GM23338 (cell line): ENCODE data around the gene FRYL. TPM values are rescaled to one million over a fixed set of nuclear protein-coding genes. Genes with fewer than 3 reads are reported as not detected.
"Not testable (repeated sequence)": the region's sequence is repeated elsewhere in the genome, so short reads cannot be mapped to it uniquely, and the experiment has no call there.

Source experiments
- ATAC-seq: fragments of 200-7000 bp; cut with Tn5 transposase; 3 replicates; pipeline ENCODE4 v1.9.1; 2020
- DNase-seq: peaks from one replicate; pipeline ENCODE4 v3.0.0-alpha.2; 2015; ENCODE audit warnings: low spot score
- H2AFZ ChIP-seq: fragments of 200-600 bp; sonication (generic); 2 replicates; pipeline ENCODE4 v1.8.0; 2016; ENCODE audit warnings: antibody characterized with exemption, mild to moderate bottlenecking, moderate library complexity
- H3F3A ChIP-seq: fragments of 200-600 bp; sonication (generic); replicated peaks from 2 replicates; pipeline ENCODE4 v1.8.0; 2017; ENCODE audit warnings: antibody characterized with exemption, mixed run types, low read depth
- H3K27ac ChIP-seq: fragments of 200-600 bp; sonication (generic); 2 replicates; pipeline ENCODE4 v1.6.1; 2016; ENCODE audit warnings: low read depth
- H3K27me3 ChIP-seq: fragments of 200-600 bp; sonication (generic); 2 replicates; pipeline ENCODE4 v1.8.0; 2016; ENCODE audit warnings: mild to moderate bottlenecking, mixed run types, moderate library complexity; ENCODE audit not compliant: insufficient read depth
- H3K36me3 ChIP-seq: fragments of 200-600 bp; sonication (generic); 2 replicates; pipeline ENCODE4 v1.8.0; 2016; ENCODE audit warnings: mild to moderate bottlenecking; ENCODE audit not compliant: insufficient read depth
- H3K4me1 ChIP-seq: fragments of 200-600 bp; sonication (generic); 2 replicates; pipeline ENCODE4 v1.8.0; 2016; ENCODE audit warnings: mild to moderate bottlenecking, moderate library complexity; ENCODE audit not compliant: insufficient read depth
- H3K4me2 ChIP-seq: fragments of 200-600 bp; sonication (generic); 2 replicates; pipeline ENCODE4 v1.7.1; 2017; ENCODE audit warnings: mixed run types
- H3K4me3 ChIP-seq: fragments of 200-600 bp; sonication (generic); 2 replicates; pipeline ENCODE4 v1.6.1; 2016; ENCODE audit warnings: mixed run types
- H3K79me2 ChIP-seq: fragments of 200-600 bp; sonication (generic); replicated peaks from 2 replicates; pipeline ENCODE4 v1.8.0; 2017; ENCODE audit warnings: mild to moderate bottlenecking; ENCODE audit not compliant: insufficient read depth
- H3K9me2 ChIP-seq: fragments of 200-600 bp; sonication (generic); 2 replicates; pipeline ENCODE4 v1.8.0; 2017; ENCODE audit not compliant: insufficient read depth
- H4K20me1 ChIP-seq: fragments of 200-600 bp; sonication (generic); replicated peaks from 2 replicates; pipeline ENCODE4 v1.8.0; 2017; ENCODE audit warnings: mild to moderate bottlenecking; ENCODE audit not compliant: insufficient read depth
- H3K27ac Mint-ChIP-seq: 2 replicates; pipeline ENCODE4 v1.8.0; 2020; ENCODE audit warnings: inconsistent platforms, mild to moderate bottlenecking, moderate library complexity, mixed read lengths
- H3K27me3 Mint-ChIP-seq: 3 replicates; pipeline ENCODE4 v1.8.0; 2022; ENCODE audit warnings: low read depth, mild to moderate bottlenecking, moderate library complexity, mixed read lengths, inconsistent platforms; ENCODE audit not compliant: insufficient read depth, poor library complexity
- H3K36me3 Mint-ChIP-seq: 3 replicates; pipeline ENCODE4 v1.8.0; 2021; ENCODE audit warnings: low read depth, mild to moderate bottlenecking, inconsistent platforms, moderate library complexity, mixed read lengths
- H3K4me1 Mint-ChIP-seq: 3 replicates; pipeline ENCODE4 v1.8.0; 2020; ENCODE audit warnings: mild to moderate bottlenecking, inconsistent platforms, mixed read lengths
- H3K4me3 Mint-ChIP-seq: 3 replicates; pipeline ENCODE4 v1.8.0; 2021; ENCODE audit warnings: moderate library complexity, mild to moderate bottlenecking, inconsistent platforms, mixed read lengths
- H3K9me3 Mint-ChIP-seq: 3 replicates; pipeline ENCODE4 v1.8.0; 2020; ENCODE audit warnings: moderate library complexity, mild to moderate bottlenecking, inconsistent platforms, mixed read lengths
- CREB1 ChIP-seq: fragments of 250-450 bp; sonication (Bioruptor Pico); IDR thresholded peaks from 2 replicates; pipeline ENCODE4 v1.5.0; 2020; ENCODE audit warnings: low read depth, mild to moderate bottlenecking, moderate library complexity
- EZH2phosphoT487 ChIP-seq: fragments of 200-600 bp; sonication (generic); IDR thresholded peaks from one replicate; pipeline ENCODE4 v1.8.1; 2018; ENCODE audit warnings: antibody characterized with exemption; ENCODE audit not compliant: unreplicated experiment
- JUNB ChIP-seq: IDR thresholded peaks from one replicate; pipeline ENCODE4 v1.6.1; 2016; ENCODE audit warnings: antibody characterized with exemption; ENCODE audit not compliant: unreplicated experiment
- NANOG ChIP-seq: IDR thresholded peaks from 2 replicates; pipeline ENCODE4 v1.6.1; 2016; ENCODE audit warnings: antibody characterized with exemption, borderline replicate concordance
- STAT1 ChIP-seq: IDR thresholded peaks from one replicate; pipeline ENCODE4 v1.6.1; 2016; ENCODE audit warnings: antibody characterized with exemption; ENCODE audit not compliant: unreplicated experiment
- ZNF331 ChIP-seq: fragments of 250-450 bp; sonication (Bioruptor Pico); IDR thresholded peaks from 2 replicates; pipeline ENCODE4 v1.5.0; 2020; ENCODE audit warnings: low read depth, mild to moderate bottlenecking, moderate library complexity
- polyA plus RNA-seq: library from polyadenylated mRNA; unstranded; fragments of >200 nt; fragmentation: Nextera tagmentation; extraction: Ambion mirVana; gene quantifications from 2 replicates; pipeline ENCODE4 v1.2.1, GENCODE V29; 2016
- total RNA-seq: library from RNA; depleted of rRNA; stranded (reverse); fragments of >200 nt; shearing (Covaris generic); gene quantifications from 2 replicates; pipeline ENCODE4 v1.2.3, GENCODE V29; 2014
- TF ChIP-seq, protein P1 (sequence below): fragments of 250-450 bp; sonication (Bioruptor Pico); IDR thresholded peaks from 2 replicates; pipeline ENCODE4 v1.5.0; 2020; ENCODE audit warnings: mild to moderate bottlenecking, moderate library complexity
- TF ChIP-seq, protein P2 (sequence below): IDR thresholded peaks from one replicate; pipeline ENCODE4 v1.6.1; 2018; ENCODE audit warnings: antibody characterized with exemption; ENCODE audit not compliant: unreplicated experiment
- TF ChIP-seq, protein P3 (sequence below): IDR thresholded peaks from 2 replicates; pipeline ENCODE4 v1.6.1; 2016; ENCODE audit warnings: antibody characterized with exemption
- TF ChIP-seq, protein P4 (sequence below), 2 experiments: fragments of 200-600 bp in 1 of 2; sonication (generic) in 1 of 2; conservative IDR thresholded peaks; 2 replicates each; pipeline versions ENCODE4 v1.5.1 to v1.6.1; 2016 to 2017; ENCODE audit warnings: antibody characterized with exemption in 2 of 2, low read depth in 2 of 2, mild to moderate bottlenecking in 2 of 2, moderate library complexity in 1 of 2

Gene FRYL
- total and polyA plus RNA-seq, 2 experiments from 2014 or later: 30.7 to 53.3 TPM

DNA sequence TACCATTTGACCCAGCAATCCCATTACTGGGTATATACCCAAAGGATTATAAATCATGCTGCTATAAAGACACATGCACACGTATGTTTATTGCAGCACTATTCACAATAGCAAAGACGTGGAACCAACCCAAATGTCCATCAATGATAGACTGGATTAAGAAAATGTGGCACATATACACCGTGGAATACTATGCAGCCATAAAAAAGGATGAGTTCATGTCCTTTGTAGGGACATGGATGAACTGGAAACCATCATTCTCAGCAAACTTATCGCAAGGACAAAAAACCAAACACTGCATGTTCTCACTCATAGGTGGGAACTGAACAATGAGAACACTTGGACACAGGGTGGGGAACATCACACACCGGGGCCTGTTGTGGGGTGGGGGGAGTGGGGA, 34.9 kb downstream of the FRYL start:
- peaks cover 25% of the 10 kb centered on the region for H3K4me1 Mint-ChIP-seq
- not testable (repeated sequence) for ATAC-seq, H3F3A ChIP-seq, H3K36me3 ChIP-seq, DNase-seq, H3K9me3 Mint-ChIP-seq, H3K27me3 Mint-ChIP-seq, H3K4me2 ChIP-seq, H3K27me3 ChIP-seq, H3K27ac Mint-ChIP-seq, H3K4me3 Mint-ChIP-seq, H4K20me1 ChIP-seq, H3K36me3 Mint-ChIP-seq, H3K9me2 ChIP-seq, H2AFZ ChIP-seq, H3K4me3 ChIP-seq, H3K27ac ChIP-seq
- H3K4me1 ChIP-seq: peaks cover 15% of the 10 kb centered on the region
- H3K79me2 ChIP-seq: peaks cover 94% of the 10 kb centered on the region

DNA sequence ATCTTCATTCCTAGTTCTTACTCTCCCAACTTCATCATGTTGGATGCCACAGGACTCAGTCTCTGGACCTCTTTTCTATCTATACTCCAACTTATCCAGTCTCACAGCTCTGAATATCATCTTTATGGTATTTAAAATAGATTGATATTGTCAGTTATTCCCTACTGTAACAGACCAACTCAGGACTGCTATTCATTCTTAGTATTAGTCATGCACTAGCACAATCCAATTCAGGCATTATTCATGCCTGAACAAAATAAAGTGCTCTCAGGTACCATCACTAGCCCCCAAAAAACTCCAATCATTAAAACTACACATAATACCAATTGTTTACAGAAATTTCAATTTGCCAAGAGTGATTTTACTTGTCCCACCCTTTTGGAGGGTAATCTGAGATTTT, 37.7 kb downstream of the FRYL start:
- H3K4me1 ChIP-seq: peaks cover 10% of the 10 kb centered on the region
- no peak overlapping the region for H3K27ac Mint-ChIP-seq
- peaks cover 8% of the 10 kb centered on the region for H3K36me3 Mint-ChIP-seq
- no peak for DNase-seq
- H4K20me1 ChIP-seq: peaks cover 9% of the 10 kb centered on the region
- H3K9me3 Mint-ChIP-seq: peaks cover 4% of the 10 kb centered on the region; the same call in 1 of the 3 replicates
- no peak overlapping the region for H3K4me3 Mint-ChIP-seq
- H3K27me3 Mint-ChIP-seq: peaks cover 2% of the 10 kb centered on the region
- peaks cover 100% of the 10 kb centered on the region for H3K79me2 ChIP-seq
- peaks cover 13% of the 10 kb centered on the region for H3K4me1 Mint-ChIP-seq
- H3F3A ChIP-seq: no peaks in the 10 kb centered on the region
- H3K36me3 ChIP-seq: no peaks in the 10 kb centered on the region
- H2AFZ ChIP-seq: no peak overlapping the region
- no peak for ATAC-seq
- H3K27me3 ChIP-seq: no peaks in the 10 kb centered on the region
- H3K4me2 ChIP-seq: no peak overlapping the region
- H3K9me2 ChIP-seq: no peaks in the 10 kb centered on the region
- no peak overlapping the region for H3K4me3 ChIP-seq
- H3K27ac ChIP-seq: no peak overlapping the region
- TF ChIP-seq STAT1 (no peak), CREB1 (CRISPR knock-in tag) (no peak), NANOG (no peak), EZH2phosphoT487 (no peak), ZNF331 (no peak), JUNB (no peak)
- TF ChIP-seq, protein P1, sequence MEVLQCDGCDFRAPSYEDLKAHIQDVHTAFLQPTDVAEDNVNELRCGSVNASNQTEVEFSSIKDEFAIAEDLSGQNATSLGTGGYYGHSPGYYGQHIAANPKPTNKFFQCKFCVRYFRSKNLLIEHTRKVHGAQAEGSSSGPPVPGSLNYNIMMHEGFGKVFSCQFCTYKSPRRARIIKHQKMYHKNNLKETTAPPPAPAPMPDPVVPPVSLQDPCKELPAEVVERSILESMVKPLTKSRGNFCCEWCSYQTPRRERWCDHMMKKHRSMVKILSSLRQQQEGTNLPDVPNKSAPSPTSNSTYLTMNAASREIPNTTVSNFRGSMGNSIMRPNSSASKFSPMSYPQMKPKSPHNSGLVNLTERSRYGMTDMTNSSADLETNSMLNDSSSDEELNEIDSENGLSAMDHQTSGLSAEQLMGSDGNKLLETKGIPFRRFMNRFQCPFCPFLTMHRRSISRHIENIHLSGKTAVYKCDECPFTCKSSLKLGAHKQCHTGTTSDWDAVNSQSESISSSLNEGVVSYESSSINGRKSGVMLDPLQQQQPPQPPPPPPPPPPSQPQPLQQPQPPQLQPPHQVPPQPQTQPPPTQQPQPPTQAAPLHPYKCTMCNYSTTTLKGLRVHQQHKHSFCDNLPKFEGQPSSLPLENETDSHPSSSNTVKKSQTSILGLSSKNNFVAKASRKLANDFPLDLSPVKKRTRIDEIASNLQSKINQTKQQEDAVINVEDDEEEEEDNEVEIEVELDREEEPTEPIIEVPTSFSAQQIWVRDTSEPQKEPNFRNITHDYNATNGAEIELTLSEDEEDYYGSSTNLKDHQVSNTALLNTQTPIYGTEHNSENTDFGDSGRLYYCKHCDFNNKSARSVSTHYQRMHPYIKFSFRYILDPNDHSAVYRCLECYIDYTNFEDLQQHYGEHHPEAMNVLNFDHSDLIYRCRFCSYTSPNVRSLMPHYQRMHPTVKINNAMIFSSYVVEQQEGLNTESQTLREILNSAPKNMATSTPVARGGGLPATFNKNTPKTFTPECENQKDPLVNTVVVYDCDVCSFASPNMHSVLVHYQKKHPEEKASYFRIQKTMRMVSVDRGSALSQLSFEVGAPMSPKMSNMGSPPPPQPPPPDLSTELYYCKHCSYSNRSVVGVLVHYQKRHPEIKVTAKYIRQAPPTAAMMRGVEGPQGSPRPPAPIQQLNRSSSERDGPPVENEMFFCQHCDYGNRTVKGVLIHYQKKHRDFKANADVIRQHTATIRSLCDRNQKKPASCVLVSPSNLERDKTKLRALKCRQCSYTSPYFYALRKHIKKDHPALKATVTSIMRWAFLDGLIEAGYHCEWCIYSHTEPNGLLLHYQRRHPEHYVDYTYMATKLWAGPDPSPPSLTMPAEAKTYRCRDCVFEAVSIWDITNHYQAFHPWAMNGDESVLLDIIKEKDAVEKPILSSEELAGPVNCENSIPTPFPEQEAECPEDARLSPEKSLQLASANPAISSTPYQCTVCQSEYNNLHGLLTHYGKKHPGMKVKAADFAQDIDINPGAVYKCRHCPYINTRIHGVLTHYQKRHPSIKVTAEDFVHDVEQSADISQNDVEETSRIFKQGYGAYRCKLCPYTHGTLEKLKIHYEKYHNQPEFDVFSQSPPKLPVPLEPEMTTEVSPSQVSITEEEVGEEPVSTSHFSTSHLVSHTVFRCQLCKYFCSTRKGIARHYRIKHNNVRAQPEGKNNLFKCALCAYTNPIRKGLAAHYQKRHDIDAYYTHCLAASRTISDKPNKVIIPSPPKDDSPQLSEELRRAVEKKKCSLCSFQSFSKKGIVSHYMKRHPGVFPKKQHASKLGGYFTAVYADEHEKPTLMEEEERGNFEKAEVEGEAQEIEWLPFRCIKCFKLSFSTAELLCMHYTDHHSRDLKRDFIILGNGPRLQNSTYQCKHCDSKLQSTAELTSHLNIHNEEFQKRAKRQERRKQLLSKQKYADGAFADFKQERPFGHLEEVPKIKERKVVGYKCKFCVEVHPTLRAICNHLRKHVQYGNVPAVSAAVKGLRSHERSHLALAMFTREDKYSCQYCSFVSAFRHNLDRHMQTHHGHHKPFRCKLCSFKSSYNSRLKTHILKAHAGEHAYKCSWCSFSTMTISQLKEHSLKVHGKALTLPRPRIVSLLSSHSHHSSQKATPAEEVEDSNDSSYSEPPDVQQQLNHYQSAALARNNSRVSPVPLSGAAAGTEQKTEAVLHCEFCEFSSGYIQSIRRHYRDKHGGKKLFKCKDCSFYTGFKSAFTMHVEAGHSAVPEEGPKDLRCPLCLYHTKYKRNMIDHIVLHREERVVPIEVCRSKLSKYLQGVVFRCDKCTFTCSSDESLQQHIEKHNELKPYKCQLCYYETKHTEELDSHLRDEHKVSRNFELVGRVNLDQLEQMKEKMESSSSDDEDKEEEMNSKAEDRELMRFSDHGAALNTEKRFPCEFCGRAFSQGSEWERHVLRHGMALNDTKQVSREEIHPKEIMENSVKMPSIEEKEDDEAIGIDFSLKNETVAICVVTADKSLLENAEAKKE (CRISPR knock-in tag): no peak
- TF ChIP-seq, protein P2, sequence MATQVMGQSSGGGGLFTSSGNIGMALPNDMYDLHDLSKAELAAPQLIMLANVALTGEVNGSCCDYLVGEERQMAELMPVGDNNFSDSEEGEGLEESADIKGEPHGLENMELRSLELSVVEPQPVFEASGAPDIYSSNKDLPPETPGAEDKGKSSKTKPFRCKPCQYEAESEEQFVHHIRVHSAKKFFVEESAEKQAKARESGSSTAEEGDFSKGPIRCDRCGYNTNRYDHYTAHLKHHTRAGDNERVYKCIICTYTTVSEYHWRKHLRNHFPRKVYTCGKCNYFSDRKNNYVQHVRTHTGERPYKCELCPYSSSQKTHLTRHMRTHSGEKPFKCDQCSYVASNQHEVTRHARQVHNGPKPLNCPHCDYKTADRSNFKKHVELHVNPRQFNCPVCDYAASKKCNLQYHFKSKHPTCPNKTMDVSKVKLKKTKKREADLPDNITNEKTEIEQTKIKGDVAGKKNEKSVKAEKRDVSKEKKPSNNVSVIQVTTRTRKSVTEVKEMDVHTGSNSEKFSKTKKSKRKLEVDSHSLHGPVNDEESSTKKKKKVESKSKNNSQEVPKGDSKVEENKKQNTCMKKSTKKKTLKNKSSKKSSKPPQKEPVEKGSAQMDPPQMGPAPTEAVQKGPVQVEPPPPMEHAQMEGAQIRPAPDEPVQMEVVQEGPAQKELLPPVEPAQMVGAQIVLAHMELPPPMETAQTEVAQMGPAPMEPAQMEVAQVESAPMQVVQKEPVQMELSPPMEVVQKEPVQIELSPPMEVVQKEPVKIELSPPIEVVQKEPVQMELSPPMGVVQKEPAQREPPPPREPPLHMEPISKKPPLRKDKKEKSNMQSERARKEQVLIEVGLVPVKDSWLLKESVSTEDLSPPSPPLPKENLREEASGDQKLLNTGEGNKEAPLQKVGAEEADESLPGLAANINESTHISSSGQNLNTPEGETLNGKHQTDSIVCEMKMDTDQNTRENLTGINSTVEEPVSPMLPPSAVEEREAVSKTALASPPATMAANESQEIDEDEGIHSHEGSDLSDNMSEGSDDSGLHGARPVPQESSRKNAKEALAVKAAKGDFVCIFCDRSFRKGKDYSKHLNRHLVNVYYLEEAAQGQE: no peak
- TF ChIP-seq, protein P3, sequence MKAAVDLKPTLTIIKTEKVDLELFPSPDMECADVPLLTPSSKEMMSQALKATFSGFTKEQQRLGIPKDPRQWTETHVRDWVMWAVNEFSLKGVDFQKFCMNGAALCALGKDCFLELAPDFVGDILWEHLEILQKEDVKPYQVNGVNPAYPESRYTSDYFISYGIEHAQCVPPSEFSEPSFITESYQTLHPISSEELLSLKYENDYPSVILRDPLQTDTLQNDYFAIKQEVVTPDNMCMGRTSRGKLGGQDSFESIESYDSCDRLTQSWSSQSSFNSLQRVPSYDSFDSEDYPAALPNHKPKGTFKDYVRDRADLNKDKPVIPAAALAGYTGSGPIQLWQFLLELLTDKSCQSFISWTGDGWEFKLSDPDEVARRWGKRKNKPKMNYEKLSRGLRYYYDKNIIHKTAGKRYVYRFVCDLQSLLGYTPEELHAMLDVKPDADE: no peak
- TF ChIP-seq, protein P4, sequence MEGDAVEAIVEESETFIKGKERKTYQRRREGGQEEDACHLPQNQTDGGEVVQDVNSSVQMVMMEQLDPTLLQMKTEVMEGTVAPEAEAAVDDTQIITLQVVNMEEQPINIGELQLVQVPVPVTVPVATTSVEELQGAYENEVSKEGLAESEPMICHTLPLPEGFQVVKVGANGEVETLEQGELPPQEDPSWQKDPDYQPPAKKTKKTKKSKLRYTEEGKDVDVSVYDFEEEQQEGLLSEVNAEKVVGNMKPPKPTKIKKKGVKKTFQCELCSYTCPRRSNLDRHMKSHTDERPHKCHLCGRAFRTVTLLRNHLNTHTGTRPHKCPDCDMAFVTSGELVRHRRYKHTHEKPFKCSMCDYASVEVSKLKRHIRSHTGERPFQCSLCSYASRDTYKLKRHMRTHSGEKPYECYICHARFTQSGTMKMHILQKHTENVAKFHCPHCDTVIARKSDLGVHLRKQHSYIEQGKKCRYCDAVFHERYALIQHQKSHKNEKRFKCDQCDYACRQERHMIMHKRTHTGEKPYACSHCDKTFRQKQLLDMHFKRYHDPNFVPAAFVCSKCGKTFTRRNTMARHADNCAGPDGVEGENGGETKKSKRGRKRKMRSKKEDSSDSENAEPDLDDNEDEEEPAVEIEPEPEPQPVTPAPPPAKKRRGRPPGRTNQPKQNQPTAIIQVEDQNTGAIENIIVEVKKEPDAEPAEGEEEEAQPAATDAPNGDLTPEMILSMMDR (conservative IDR thresholded peaks at IDR 0.05; ENCODE audit: low read depth in 2 of 2): no peak
